Measurements from ENCODE around the gene STAC2.

Gene STAC2

GRCh38 chr17:39209317-39210092 lies 16.2 kb downstream of the STAC2 start:
- peak in 2 of 3 experiments; percentile 50 to 54 for DNase-seq

GRCh38 chr17:39208893-39209292 lies 16.9 kb downstream of the STAC2 start:
- DNase-seq, result peak; percentile 26 to 64 (median 34)

GRCh38 chr17:39208136-39208535 lies 17.6 kb downstream of the STAC2 start:
- peak in 1 of 3 experiments; percentile 6 for DNase-seq

- no peak for DNase-seq
These were observed 20.6 kb downstream of the STAC2 start for GRCh38 chr17:39205112-39205526.

- peak in 1 of 3 experiments; percentile 33 for DNase-seq
These were observed 21.5 kb downstream of the STAC2 start for GRCh38 chr17:39204245-39204644.

- peak in 1 of 3 experiments; percentile 12 for DNase-seq
These were observed 24.7 kb downstream of the STAC2 start for GRCh38 chr17:39200957-39201510.

GRCh38 chr17:39200070-39200879 lies 25.5 kb downstream of the STAC2 start, which contains the start of gene RPL19:
RPL19 (plus strand) TSS chr17:39200283; CDS start chr17:39200345, 62 bp downstream.
- peak in 2 of 3 experiments; percentile 89 to 93 for DNase-seq

- DNase-seq, result peak in 2 of 3 experiments; percentile 89 to 98
These were observed 26.0 kb downstream of the STAC2 start for GRCh38 chr17:39199820-39200069.

- DNase-seq, result no peak
These were observed 27.6 kb downstream of the STAC2 start for GRCh38 chr17:39198186-39198566.

- peak; percentile 76 to 83 (median 83) for DNase-seq
These were observed 28.2 kb downstream of the STAC2 start, which contains the start of gene CACNB1 for GRCh38 chr17:39197380-39198185. CACNB1 (minus strand) TSS chr17:39197669; CDS start chr17:39197495, 174 bp downstream.

GRCh38 chr17:39196808-39197291 lies 28.9 kb downstream of the STAC2 start:
- peak in 2 of 3 experiments; percentile 61 for DNase-seq

- DNase-seq, result peak in 2 of 3 experiments; percentile 23 to 40
These were observed 29.4 kb downstream of the STAC2 start for GRCh38 chr17:39196241-39196807.

GRCh38 chr17:39195568-39196160 lies 30.1 kb downstream of the STAC2 start:
- DNase-seq, result no peak

- no peak for DNase-seq
These were observed 30.7 kb downstream of the STAC2 start for GRCh38 chr17:39194985-39195524.

- no peak for DNase-seq
These were observed 31.4 kb downstream of the STAC2 start for GRCh38 chr17:39194089-39194984.

GRCh38 chr17:39193346-39193745 lies 32.4 kb downstream of the STAC2 start:
- no peak for DNase-seq

GRCh38 chr17:39192901-39193300 lies 32.8 kb downstream of the STAC2 start:
- no peak for DNase-seq

- no peak for DNase-seq
These were observed 33.8 kb downstream of the STAC2 start for GRCh38 chr17:39191750-39192510.

GRCh38 chr17:39187152-39187830 lies 38.5 kb downstream of the STAC2 start:
- DNase-seq, result no peak
